NCI-H1694 (cell line): ENCODE measurements around the gene PPARD.
"Not testable (repeated sequence)": the region's sequence is repeated elsewhere in the genome, so short reads cannot be mapped to it uniquely, and the experiment has no call there.

Experiments used
- DNase-seq: peaks from one replicate; lab custom pipeline; 2025; lab: John Stamatoyannopoulos, UW

PPARD gene

DNA sequence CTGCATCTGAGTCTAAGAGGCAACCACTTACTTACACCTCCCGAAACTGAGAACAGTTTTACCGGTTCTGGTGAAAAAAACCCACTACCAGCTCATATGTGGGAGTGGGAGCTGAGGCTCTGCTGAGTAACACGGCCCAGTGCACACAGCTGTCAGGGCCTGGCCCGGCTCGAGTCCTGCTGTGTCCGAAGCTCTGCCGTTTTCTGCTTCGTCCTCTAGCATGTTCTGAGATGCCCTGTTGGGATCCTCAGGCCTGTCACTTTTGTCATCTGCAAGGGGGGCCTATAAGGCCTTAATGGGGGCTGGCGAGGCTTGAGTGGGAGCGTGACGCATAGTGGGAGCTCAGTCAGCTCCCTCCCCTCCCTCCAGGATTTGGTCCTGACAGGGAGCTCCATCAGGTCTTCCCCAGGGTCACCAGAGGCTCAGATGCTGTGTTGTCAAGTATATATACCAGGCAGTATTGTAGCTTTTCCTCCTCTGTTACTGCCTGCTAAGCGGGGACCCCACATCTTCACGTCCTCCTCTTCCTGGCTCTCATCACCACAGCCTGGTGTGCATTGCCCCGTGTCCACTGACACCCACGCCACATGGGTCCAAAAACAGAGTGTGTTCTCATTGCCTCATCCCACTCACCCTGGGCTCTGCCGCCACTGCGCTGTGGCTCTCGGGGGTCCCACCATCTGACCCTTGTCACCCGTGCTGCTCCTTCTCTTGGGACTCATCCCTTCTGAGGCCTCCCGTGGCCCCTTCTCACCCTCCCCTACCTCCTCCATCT lies 64.5 kb downstream of the PPARD start:
- DNase-seq, result no peak

DNA sequence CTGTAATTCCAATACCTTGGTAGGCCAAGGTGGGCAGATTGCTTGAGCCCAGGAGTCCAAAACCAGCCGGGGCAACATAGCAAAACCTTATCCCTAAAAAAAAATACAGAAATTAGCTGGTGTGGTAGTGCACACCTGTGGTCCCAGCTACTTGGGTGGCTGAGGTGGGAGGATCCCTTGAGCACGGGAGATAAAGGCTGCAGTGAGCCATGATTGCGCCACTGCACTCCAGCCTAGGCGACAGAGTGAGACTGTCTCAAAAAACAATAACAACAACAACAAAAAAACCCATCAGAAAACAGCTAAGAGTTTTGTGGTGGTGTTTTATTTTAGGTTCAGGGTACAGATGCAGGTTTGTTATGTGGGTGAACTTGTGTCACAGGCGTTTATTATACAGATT lies 66.9 kb downstream of the PPARD start:
- no peak for DNase-seq

DNA sequence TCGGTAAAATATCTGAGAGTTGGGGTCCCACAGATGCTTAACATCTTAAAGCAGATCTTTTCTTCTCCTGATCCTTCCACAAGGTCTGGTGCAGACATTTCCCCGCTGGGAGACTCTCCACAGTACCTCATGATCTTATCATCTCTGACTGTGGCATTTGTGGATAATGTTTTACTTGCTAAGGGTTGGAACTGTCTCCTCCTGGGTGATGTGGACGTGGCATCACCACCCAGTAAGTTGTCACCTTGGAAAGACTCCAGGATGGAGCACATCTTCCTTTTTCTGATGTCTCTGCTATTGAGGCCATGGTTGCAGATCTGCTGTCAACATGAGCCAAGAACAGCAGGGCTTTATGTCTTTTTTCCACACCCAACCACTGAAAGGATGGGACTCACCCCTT lies 67.8 kb downstream of the PPARD start:
- DNase-seq, result no peak

DNA sequence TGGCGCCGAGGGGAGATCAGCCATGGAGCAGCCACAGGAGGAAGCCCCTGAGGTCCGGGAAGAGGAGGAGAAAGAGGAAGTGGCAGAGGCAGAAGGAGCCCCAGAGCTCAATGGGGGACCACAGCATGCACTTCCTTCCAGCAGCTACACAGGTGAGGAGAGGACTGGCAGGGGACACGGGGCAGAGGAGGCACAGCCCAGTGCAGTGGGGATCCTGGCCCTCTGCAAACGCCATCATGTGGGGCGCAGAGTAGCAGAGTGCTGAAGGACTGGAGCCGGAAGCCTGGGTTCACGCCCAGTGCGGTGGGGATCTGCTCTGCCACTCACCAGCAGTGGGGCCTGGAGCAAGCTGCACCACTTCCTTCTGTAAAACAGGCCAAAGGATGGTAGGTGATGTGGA lies 68.7 kb downstream of the PPARD start:
- no peak for DNase-seq

DNA sequence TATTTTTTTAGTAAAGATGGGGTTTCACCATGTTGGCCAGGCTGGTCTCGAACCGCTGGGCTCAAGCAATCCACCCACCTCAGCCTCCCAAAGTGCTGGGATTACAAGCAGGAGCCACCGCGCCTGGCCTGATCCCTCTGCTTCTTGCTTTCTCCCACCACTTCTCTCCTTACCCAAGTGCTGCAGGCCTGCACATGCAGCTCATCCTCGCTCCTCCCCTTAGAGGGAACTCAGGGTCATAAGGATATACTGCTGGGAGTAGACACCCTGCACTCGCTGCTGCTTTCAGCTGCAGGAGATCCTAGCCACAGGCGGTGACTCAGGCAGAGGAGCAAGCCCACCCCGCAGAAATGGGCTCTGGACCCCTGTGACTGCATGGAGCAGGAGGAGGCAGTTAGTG lies 69.7 kb downstream of the PPARD start:
- no peak for DNase-seq

DNA sequence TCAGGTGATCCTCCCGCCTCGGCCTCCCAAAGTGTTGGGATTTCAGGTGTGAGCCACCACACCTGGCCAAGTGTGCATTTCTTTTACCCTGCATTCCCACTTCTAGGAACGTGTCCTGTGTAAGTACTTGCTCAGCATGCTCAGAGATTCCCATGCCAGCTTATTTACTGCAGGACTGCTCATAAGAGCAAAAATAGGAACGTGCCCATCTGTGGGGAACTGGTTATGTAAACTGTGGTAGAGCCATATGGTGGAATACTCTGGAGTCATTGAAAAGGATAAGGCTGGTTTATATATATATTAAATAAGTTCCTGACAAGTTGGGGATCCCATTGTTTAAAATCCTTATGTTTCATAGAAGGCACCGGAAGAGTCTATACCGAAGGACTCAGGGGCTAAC lies 71.6 kb downstream of the PPARD start:
- DNase-seq, result peak; percentile 17

DNA sequence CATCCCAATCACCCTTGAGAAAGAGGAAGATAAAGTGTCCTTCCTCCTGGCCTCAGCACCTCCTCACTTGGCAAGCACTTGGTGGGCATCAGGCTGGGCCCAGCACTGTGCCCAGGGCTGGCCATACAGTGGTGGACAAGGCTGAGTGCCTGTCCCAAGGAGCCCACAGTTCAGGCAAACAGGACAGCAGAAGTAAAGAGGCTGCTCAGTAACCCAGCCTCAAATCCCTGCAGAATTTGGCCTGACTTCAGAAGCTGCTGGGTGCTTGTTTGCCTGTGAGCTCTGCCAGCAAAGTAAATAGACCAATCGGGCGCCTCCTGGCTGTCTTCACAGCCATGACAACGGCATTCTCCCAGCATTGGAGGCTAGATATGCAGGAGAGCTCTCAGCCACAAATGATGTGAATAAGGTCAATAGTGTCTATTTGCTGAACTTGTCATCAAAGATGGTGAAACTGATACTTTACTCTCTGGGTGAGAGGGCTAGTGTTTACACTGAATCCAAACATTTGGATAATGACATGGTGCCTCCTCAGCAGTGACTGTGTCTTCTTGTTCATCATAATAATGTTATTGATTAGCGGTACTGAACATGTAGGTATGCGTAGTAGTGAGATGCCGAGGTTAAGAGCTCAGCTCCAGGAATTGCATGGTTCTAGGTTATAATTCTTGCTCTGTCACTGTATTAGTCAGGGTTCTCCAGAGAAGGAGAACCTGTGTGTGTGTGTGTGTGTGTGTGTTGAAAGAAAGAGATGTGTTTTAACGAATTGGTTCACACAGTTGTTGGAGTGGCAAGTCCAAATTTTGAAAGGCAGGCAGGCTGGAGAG lies 72.9 kb downstream of the PPARD start:
- peak; percentile 80 for DNase-seq

DNA sequence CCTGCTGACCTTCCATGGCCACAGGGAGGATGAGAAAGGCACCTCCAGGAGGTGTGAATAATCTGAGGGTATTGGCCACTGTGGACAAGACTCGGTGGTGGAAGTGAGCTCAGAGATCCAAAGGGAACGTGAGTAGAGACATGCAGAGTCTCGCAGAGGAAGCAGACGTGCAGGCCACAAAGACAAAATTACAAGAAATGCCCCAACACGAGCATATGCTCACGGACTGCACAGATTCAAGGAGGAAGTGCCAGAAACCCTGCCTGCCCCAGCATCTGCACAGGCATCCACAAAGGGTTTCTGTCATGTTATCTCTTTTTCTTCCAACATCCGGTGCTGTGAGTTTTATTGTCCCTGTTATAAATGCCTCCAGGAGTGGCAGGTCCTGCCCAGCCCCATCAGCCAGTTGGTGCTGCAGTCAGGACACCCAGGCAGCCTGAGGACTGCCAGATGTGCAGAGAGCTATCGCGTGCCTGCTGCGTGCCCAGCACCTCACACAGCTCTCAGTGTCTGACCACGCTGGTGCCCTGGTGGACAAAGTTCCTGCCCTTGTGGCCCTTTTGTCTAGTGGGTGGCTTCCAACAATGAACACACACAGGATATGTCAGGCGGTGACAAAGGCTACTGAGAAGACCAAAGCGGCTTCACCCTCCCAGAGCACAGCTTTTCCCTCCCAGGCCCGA lies 75.8 kb downstream of the PPARD start:
- no peak for DNase-seq

DNA sequence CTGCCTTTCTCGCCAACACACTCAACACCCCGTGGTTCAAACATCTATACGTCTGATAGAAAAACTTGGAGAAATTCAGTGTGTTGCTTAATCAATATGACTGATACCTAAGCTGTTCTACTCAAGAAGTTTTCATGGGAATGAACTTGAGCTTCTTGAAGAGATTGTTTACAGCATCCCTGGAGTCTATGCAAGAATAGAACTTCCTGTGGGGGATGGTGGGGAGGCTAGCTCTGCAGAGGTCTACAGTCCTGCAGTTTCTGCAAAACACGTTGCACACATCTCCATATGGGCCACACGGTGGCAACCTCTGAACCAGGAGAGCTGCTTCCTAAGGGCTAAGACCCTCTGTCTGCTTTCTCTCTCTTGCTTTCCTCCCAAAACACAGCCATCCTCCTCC lies 77.1 kb downstream of the PPARD start:
- no peak for DNase-seq

DNA sequence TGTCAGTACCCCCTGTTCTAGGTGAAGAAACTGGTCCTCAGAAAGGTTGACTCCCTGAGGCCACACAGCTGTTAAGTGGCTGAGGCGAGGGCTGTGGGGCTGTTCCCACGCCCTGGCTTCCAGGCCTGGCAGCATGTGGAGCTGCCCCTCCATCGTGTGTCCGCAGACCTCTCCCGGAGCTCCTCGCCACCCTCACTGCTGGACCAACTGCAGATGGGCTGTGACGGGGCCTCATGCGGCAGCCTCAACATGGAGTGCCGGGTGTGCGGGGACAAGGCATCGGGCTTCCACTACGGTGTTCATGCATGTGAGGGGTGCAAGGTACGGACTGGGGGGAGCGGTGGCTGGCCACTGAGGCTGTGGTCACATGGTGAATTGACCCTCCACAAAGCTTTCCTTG lies 77.6 kb downstream of the PPARD start:
- no peak for DNase-seq

DNA sequence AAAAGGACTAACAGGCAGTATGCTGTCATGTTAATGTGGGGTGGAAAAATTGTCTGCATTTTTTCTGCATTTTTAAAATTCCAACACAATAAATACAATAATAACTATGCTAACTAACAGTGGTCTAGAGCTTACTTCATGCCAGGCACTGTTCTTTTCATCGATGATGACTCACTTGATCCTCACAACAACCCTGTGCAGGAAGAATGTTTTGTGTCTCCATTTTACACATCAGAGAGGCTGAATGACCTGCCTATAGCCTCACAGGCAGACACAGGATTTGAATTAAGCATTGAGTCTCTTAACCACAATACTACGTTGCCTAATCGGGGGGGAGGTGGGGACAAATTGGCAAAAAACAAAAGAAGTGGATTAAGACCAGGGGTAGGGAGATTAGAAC lies 82.9 kb downstream of the PPARD start:
- DNase-seq, result no peak

DNA sequence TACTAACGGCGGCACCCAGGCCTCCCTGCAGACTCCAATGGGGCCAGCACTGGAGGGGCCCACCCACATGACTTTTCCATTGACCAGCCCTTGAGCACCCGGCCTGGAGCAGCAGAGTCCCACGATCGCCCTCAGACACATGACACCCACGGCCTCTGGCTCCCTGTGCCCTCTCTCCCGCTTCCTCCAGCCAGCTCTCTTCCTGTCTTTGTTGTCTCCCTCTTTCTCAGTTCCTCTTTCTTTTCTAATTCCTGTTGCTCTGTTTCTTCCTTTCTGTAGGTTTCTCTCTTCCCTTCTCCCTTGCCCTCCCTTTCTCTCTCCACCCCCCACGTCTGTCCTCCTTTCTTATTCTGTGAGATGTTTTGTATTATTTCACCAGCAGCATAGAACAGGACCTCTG lies 83.7 kb downstream of the PPARD start:
- DNase-seq, result no peak

DNA sequence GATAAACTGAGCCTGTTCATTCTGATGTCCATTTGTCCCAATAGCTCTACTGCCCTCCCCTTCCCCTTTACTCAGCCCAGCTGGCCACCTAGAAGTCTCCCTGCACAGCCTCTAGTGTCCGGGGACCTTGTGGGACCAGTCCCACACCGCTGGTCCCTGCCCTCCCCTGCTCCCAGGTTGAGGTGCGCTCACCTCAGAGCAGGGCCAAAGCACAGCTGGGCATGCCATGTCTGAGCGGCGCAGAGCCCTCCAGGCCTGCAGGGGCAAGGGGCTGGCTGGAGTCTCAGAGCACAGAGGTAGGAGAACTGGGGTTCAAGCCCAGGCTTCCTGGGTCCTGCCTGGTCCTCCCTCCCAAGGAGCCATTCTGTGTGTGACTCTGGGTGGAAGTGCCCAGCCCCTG lies 85.1 kb downstream of the PPARD start:
- no peak for DNase-seq

DNA sequence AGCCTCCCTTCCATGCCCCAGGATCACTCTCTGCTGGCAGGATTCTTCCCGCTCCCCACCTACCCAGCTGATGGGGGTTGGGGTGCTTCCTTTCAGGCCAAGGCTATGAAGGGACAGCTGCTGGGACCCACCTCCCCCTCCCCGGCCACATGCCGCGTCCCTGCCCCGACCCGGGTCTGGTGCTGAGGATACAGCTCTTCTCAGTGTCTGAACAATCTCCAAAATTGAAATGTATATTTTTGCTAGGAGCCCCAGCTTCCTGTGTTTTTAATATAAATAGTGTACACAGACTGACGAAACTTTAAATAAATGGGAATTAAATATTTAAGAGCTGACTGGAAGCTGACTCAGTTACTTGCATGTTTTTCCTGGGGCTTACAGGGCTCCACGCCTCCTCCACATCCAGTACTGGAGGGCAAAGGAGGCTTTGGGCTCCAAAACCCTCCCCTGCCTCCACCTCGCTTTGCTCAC lies 85.5 kb downstream of the PPARD start:
- no peak for DNase-seq

DNA sequence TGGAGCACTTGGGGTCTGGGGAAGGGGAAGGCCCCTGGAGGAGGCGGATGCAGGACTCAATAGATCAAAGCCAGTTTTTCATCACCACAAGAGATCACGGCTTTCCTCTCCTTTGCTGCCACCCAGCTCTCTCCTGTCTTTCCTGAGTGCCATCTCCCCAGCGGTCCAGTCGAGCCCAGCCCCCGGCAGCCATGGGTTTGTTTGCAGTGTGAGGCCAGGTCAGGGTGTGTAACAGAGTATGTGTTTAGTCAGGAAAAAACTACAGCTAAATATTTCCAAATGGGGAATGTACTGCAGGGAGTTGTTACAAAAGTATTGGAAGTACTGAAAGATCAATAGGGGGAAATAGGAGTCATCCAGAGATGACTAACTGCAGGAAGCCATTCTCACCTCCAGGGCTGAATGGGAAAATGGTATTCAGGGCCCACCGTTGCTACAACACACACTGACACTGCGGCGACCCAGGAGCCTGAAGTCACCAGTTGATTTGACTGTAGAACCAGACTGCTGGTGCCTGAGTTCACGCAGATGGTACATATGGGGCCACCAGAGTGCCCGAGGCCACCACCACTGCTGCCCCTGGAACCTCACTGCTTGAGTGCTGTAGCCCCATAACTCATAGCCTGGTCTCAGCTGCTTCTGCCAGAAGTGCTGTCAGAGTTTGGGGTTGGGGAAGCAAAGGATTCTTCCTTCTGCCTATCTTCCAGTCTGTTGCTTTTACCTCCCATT lies 86.2 kb downstream of the PPARD start:
- DNase-seq, result no peak

DNA sequence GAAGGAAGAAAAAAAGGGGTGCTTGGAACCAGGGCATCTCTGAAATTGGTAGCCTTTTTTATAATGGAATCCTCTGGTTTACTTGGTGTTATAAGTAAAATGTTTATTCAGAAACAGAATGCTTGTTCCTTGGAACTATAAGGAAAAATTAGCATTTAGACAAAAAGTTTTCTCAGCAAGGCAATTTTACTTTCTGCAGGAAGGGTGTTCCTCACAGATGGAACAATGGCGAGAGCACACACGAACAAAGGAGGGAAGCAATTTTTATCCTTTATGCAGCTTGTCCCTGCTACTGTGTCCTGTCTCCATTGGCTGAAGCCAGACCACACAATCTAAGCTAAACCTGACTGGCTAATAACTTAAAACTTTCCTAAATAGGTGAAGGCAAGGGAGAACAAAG lies 87.1 kb downstream of the PPARD start:
- no peak for DNase-seq

DNA sequence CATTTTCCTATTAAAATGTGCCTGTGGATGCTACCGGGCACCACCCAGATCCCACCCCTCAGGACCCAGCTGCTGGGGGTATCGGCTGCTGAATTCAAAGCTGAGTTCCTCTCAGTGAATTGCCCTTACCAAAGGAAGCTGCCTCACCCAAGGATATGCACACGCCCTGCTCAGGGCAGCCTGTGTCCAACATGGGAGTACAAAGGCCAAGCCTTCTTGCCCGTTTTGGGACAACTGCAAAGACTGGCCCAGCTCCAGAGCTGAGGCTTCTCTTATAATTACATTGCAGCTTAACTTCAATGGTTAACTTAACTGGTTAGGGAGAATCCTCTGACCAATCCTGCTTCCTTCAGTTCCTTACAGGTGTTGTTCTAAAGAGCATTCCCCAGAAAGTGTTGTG lies 89.9 kb downstream of the PPARD start:
- no peak for DNase-seq

DNA sequence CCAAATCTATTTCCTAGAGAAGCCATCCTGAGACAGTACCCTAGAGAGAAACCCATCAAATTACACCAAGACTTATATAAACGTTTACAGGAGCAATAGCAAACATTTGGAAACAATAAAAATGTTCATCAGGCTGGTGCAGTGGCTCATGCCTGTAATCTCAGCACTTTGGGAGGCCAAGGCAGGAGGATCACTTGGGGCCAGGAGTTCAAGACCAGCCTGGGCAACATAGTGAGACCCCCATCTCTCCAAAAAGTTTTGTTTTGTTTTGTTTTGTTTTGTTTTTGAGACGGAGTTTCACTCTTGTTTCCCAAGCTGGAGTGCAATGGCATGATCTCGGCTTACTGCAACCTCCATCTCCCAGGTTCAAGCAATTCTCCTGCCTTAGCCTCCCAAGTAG lies 90.3 kb downstream of the PPARD start:
- DNase-seq, result not testable (repeated sequence)

DNA sequence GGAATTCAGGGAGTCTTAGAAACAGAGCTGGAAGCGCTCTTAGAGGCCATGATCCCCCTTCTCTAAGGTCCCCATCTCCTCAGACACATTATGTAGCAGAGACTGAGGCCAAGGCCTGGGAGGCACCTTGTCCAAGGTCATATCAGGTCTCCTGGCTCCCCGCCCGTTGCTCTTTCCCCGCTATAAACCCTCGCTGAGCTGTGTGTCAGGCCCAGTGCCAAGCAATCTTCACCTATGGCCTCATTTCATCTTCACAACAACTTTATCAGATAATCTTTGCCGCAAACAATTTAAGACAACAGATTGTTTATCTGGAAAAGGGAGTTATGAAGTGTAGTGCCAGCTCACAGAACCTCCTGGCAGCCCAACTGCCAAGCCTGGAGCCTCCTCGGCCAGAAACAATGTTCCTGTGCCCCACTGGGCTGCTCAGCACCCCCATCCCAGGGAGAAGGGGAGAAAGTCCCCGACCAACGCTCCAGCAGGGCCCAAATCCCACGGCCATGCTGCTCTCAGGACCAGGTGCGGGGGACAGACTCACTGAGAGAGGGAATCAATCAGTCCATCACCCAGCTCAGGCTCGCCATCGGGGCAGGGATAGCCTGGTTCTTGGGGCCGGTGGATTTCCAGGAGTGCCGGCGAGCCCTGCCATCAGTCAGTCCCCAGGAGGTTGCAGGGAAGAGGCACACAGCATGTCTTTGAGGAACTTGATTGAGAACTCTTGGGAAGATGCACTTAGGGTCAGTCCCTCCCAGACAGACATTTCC lies 92.9 kb downstream of the PPARD start:
- DNase-seq, result no peak

DNA sequence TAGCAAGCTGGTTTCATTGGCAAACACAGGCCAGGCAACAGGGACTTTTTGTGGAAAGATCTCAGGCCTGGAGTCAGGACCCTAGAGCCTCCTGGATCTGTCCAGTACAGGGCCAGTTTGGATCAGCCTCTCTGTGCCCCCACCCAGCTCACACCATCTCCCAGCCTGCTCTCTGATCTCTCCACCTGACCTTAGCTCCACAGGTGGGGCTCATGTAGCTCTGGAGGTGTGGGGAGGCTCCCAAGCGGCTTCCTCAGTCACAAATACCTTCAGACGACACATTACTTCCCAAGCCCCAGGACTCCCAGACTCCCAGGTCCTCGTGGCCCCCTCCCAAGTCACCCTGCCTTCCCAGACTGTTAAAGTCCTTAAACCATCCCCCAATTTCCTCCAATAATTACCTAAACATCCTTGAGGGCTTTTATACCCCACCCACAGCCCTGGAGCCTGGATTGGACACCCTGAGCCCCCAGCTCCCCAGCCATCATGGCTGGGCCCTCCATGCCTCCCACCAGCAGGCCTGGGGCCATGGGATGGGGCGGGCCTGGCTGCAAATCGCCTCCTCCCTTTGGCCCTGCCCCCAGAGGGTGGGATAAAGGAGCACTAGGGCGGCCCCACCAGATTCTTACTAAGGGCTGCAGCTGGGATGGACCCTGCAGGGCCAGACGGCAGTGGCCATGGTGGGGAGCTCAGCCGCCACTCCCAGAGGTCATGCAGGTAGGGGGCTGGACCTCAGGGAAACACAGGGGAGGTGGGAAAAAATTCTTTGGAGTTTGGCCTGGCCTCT lies 93.9 kb downstream of the PPARD start:
- DNase-seq, result no peak
